HG02938 (cell line): ENCODE measurements around the gene USP10.

Experiments used
- ATAC-seq: cut with Tn5 transposase; IDR thresholded peaks from one replicate; pipeline ENCODE4 v1.9.1; 2021; ENCODE audit warnings: mild to moderate bottlenecking, moderate library complexity; ENCODE audit not compliant: unreplicated experiment

Gene USP10

GRCh38 chr16:84749072-84749471, 49.3 kb downstream of the USP10 start:
- ATAC-seq: no peak

- no peak for ATAC-seq
Observed at GRCh38 chr16:84749815-84750214, 50.0 kb downstream of the USP10 start.

GRCh38 chr16:84750575-84750974, 50.8 kb downstream of the USP10 start:
- no peak for ATAC-seq

- ATAC-seq: no peak
Observed at GRCh38 chr16:84751241-84751640, 51.4 kb downstream of the USP10 start.

- peak; percentile 43 for ATAC-seq
Observed at GRCh38 chr16:84751947-84752346, 52.1 kb downstream of the USP10 start.

GRCh38 chr16:84752600-84752999, 52.8 kb downstream of the USP10 start:
- ATAC-seq: no peak

- ATAC-seq: no peak
Observed at GRCh38 chr16:84753412-84754326, 53.9 kb downstream of the USP10 start.

- ATAC-seq: no peak
Observed at GRCh38 chr16:84754353-84754856, 54.6 kb downstream of the USP10 start.

GRCh38 chr16:84754956-84755672, 55.3 kb downstream of the USP10 start:
- no peak for ATAC-seq

- no peak for ATAC-seq
Observed at GRCh38 chr16:84756830-84757229, 57.0 kb downstream of the USP10 start.

GRCh38 chr16:84758627-84759026, 58.8 kb downstream of the USP10 start:
- no peak for ATAC-seq

- no peak for ATAC-seq
Observed at GRCh38 chr16:84759061-84759460, 59.3 kb downstream of the USP10 start.

GRCh38 chr16:84759906-84760305, 60.1 kb downstream of the USP10 start:
- no peak for ATAC-seq

GRCh38 chr16:84761448-84762368, 61.9 kb downstream of the USP10 start:
- no peak for ATAC-seq

GRCh38 chr16:84763164-84763563, 63.4 kb downstream of the USP10 start:
- ATAC-seq: no peak

GRCh38 chr16:84763629-84764028, 63.8 kb downstream of the USP10 start:
- no peak for ATAC-seq

GRCh38 chr16:84764970-84765369, 65.2 kb downstream of the USP10 start:
- ATAC-seq: no peak

- no peak for ATAC-seq
Observed at GRCh38 chr16:84765616-84766580, 66.1 kb downstream of the USP10 start.

GRCh38 chr16:84766978-84767773, 67.4 kb downstream of the USP10 start:
- ATAC-seq: no peak
